HUDEP-2 (cell line): ENCODE results near the gene P4HA1.
"Not testable (repeated sequence)": the region's sequence is repeated elsewhere in the genome, so short reads cannot be mapped to it uniquely, and the experiment has no call there.

ENCODE experiments used
- DNase-seq, 76 experiments: peaks; one replicate each; lab custom pipeline; 2025; ENCODE audit not compliant: unreplicated experiment in 76 of 76; lab: John Stamatoyannopoulos, UW

The P4HA1 gene

GRCh38 chr10:73044378-73045285, 52.0 kb downstream of the P4HA1 start:
- DNase-seq, result no peak

- DNase-seq, result no peak
Observed at GRCh38 chr10:73043766-73044377, 52.8 kb downstream of the P4HA1 start.

GRCh38 chr10:73043319-73043718, 53.3 kb downstream of the P4HA1 start:
- DNase-seq, result no peak

- no peak for DNase-seq
Observed at GRCh38 chr10:73042130-73042529, 54.5 kb downstream of the P4HA1 start.

GRCh38 chr10:73039635-73040034, 57.0 kb downstream of the P4HA1 start:
- DNase-seq, result no peak

GRCh38 chr10:73036285-73036684, 60.4 kb downstream of the P4HA1 start:
- not testable (repeated sequence) for DNase-seq

GRCh38 chr10:73032536-73032935, 64.1 kb downstream of the P4HA1 start:
- no peak for DNase-seq

- DNase-seq, result not testable (repeated sequence)
Observed at GRCh38 chr10:73026623-73027022, 70.0 kb downstream of the P4HA1 start.

GRCh38 chr10:73023455-73024070, 73.1 kb downstream of the P4HA1 start:
- DNase-seq, result not testable (repeated sequence)

GRCh38 chr10:73022961-73023360, 73.7 kb downstream of the P4HA1 start:
- DNase-seq, result not testable (repeated sequence)

- DNase-seq, result peak in 1 of 76 experiments; percentile 1
Observed at GRCh38 chr10:73021538-73022164, 75.0 kb downstream of the P4HA1 start.

- no peak for DNase-seq
Observed at GRCh38 chr10:73021050-73021449, 75.6 kb downstream of the P4HA1 start.

- no peak for DNase-seq
Observed at GRCh38 chr10:73019100-73019499, 77.6 kb downstream of the P4HA1 start.

- no peak for DNase-seq
Observed at GRCh38 chr10:73018632-73019031, 78.0 kb downstream of the P4HA1 start.

GRCh38 chr10:73017955-73018480, 78.6 kb downstream of the P4HA1 start:
- no peak for DNase-seq

- DNase-seq, result no peak
Observed at GRCh38 chr10:73015779-73016178, 80.9 kb downstream of the P4HA1 start.

- DNase-seq, result no peak
Observed at GRCh38 chr10:73003822-73004221, 92.8 kb downstream of the P4HA1 start.

- DNase-seq, result no peak
Observed at GRCh38 chr10:73000973-73001372, 95.7 kb downstream of the P4HA1 start.

- DNase-seq, result no peak
Observed at GRCh38 chr10:72997099-72997498, 99.6 kb downstream of the P4HA1 start.

- not testable (repeated sequence) for DNase-seq
Observed at GRCh38 chr10:72995459-72995858, 101.2 kb downstream of the P4HA1 start.

- not testable (repeated sequence) for DNase-seq
Observed at GRCh38 chr10:72989771-72990170, 106.9 kb downstream of the P4HA1 start.
